ENCODE measurements around the gene TTC39B.

Gene TTC39B

GRCh38 chr9:15220658-15221318 lies 86.2 kb downstream of the TTC39B start:
- no peak for DNase-seq

GRCh38 chr9:15219546-15219945 lies 87.5 kb downstream of the TTC39B start:
- DNase-seq = no peak

GRCh38 chr9:15218994-15219393 lies 88.0 kb downstream of the TTC39B start:
- no peak for DNase-seq

- DNase-seq = no peak
These were observed 93.8 kb downstream of the TTC39B start for GRCh38 chr9:15213249-15213648.

GRCh38 chr9:15211815-15212495 lies 95.1 kb downstream of the TTC39B start:
- DNase-seq = no peak

- DNase-seq = no peak
These were observed 95.7 kb downstream of the TTC39B start for GRCh38 chr9:15211160-15211814.

- DNase-seq = no peak
These were observed 99.9 kb downstream of the TTC39B start for GRCh38 chr9:15206903-15207696.

- DNase-seq = no peak
These were observed 101.2 kb downstream of the TTC39B start for GRCh38 chr9:15205632-15206420.

GRCh38 chr9:15203581-15203980 lies 103.4 kb downstream of the TTC39B start:
- DNase-seq = no peak

- DNase-seq = no peak
These were observed 106.9 kb downstream of the TTC39B start for GRCh38 chr9:15200111-15200510.

GRCh38 chr9:15192856-15193255 lies 114.2 kb downstream of the TTC39B start:
- DNase-seq = no peak

- DNase-seq = no peak
These were observed 115.6 kb downstream of the TTC39B start for GRCh38 chr9:15191378-15191777.

- DNase-seq = no peak
These were observed 117.5 kb downstream of the TTC39B start for GRCh38 chr9:15189481-15189880.

- DNase-seq = no peak
These were observed 119.4 kb downstream of the TTC39B start for GRCh38 chr9:15187589-15187988.

GRCh38 chr9:15182730-15183129 lies 124.3 kb downstream of the TTC39B start:
- no peak for DNase-seq

- no peak for DNase-seq
These were observed 124.9 kb downstream of the TTC39B start for GRCh38 chr9:15182101-15182551.

GRCh38 chr9:15180124-15180523 lies 126.9 kb downstream of the TTC39B start:
- DNase-seq = no peak

- no peak for DNase-seq
These were observed 128.4 kb downstream of the TTC39B start for GRCh38 chr9:15178631-15179030.

- no peak for DNase-seq
These were observed 130.2 kb downstream of the TTC39B start for GRCh38 chr9:15176836-15177235.

GRCh38 chr9:15163931-15164330 lies 143.1 kb downstream of the TTC39B start:
- no peak for DNase-seq

GRCh38 chr9:15161753-15162152 lies 145.3 kb downstream of the TTC39B start:
- no peak for DNase-seq

- DNase-seq = no peak
These were observed 146.3 kb downstream of the TTC39B start for GRCh38 chr9:15160673-15161072.
